Medulla oblongata (tissue), 1 donor: Measurements from ENCODE around the gene SPEN.

Experiments used
- DNase-seq: peaks from one replicate; pipeline ENCODE4 v3.0.0-alpha.2; 2015; ENCODE audit errors: extremely low spot score

SPEN gene

DNA sequence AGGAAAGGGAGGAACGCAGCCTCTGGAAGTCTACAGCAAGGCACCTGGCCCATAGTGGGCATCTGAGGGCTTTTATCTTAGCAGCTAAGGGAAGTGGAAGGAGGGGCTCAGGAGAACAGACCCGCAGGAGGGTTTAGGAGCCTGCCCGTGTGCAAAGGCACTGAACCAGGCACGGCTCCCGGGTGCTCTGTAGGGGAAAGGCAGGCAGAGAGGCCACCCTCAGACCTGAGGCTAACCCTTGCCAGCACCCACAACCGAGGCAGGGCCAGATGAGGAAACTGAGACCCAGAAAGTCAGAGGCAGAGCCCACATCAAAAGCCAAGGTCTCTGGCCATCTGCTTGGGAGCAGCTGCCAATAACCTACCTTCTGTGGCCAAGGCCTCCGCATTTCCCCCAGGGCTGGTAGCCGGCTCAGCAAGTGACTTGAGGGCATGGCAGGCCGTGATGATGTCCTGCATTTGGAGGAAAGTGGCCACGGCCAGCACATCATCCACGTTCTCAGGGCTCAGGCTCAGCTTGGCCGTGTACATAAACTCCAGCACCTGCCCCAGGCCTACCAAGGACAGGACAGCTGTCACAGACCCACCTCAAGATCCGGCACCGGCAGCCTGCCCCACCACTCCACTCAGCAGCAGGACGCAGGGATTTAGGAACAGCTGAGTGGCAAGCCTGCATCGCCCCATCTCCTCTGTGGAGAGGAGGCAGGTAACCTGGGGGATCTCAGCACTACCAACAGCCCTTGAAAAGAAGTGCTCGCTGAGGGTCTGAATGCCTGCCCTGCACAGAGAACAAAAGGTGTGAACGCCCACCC lies 99.3 kb downstream of the SPEN start:
- DNase-seq: no peak

DNA sequence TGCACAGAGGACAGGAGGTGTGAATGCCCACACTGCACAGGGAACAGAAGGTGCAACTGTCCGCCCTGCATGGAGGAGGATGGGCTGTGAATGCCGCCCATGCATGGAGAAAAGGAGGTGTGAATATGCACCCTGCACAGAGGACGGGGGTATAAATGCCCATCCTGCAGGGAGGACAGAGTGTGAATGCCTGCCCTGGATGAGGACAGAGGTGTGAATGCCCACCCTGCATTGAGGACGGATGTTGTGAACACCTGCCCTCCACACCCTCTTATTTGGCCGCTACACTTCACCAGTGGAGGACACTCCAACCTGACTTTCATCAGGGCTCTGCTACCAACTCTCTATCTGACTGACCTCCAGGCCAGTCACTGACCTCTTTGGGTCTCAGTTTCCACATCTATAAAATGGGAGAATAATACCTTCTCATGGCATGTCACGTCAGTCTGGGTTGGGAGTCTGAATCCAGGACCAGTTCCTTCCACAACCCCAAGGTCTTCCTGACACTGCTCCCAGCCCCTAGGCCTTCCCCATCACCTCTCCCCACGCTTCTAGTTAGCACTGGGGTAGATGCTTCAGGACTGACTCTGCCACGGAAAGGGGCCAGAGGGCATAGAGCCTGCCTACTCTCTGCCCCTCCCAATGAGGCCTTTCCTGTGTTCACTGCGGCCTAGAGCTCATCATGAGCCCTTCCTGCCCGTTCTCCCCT lies 100.0 kb downstream of the SPEN start:
- DNase-seq: no peak

DNA sequence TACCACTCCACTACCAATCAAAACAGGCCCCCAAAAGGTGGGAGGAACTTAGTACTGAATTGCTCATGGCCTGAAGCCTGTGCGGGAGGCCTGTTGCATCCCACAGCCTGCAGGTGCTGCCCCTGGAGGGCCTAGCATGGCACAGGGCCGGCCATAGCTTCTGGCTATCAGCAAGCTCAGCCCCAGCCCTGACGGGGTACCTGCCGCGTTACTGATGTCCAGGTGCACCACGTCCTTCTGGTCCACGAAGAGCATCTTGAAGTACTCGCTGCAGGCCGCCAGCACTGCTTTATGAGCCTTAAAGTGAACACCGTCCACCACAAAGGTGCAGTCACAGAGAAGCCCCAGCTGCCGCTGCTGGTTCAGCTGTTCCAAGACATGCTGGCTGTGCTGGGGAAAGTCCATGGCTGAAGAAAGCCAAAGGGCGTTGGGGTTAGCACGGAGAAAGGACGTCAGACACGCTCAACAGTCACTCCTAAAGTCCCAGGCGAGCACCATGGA lies 100.6 kb downstream of the SPEN start:
- DNase-seq: no peak

DNA sequence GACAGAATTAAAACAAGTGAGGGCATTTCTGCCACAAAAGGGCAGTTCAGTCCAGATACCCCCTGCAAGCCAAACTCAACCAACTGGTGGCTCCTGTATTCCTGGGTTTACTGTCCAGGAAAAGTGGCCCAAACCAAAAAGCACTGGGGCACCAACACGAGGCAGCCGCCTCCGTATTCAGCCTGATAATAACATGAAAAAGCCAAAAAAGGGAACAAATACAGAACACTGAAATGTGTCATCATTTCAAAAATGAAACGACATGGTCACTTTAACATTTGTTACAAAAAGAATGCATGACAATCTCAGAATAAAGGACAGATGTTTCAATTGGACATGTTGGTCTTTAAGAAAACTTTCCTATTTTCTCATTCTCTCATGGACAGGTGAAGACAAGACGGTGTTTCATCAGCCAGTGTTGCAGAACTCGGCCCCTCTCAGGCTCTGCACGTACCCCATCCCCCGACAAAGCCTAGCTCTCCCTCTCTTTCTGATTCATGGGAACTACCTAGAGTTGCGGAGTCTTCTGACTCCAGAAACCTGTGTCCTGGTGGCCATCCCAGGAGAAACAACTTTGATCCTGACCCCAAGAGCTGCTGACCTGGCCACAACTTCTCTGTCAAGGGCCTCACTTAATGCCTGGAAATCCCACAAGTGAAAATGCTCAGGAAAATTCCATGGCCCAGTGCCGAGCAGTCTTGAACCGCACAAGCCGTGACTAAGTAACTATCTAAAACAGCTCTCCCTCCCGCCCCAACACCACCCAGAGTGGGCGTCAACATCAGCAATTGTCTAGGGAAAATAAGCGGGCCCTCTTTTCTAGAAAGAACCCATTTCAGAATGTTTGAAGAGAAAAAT lies 101.3 kb downstream of the SPEN start:
- DNase-seq: no peak

DNA sequence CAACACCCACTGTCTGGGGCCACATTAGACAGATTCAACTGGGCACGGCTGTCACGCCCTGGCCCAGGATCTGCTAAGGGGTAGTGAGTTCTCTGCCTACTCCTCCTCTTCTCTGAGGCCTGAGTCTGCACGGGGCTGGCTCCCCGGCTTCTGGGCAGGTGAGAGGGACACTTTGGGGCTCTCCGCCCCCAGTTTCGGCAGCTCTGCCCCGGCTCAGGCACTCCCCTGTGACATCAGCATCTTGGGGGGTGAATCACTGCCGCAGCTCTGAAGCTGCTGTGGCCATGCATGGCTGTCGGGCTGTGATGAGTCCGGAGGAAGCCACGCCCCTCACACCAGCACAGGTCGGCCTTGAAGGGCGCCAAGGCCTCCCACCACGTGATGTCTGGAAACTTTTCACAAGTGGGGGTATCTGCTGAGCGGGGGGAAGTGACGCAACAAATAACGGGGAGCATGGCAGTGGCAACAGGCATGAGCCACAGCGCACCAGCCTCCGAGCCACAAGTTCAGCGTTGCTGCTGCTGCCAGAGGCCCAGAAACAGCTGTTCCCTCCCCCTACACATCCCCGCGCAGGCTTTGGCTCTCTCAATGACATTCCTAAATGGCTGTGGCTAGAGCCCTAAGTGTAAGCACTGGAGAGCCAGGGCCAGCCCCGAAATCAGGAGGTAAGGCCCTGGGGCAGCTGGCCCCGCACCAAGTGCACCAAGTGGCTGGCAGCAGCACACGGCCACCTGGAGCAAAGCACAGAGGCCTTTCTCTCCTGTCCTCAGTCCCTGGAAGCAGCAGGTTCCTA lies 102.1 kb downstream of the SPEN start:
- peak; percentile 60 for DNase-seq

DNA sequence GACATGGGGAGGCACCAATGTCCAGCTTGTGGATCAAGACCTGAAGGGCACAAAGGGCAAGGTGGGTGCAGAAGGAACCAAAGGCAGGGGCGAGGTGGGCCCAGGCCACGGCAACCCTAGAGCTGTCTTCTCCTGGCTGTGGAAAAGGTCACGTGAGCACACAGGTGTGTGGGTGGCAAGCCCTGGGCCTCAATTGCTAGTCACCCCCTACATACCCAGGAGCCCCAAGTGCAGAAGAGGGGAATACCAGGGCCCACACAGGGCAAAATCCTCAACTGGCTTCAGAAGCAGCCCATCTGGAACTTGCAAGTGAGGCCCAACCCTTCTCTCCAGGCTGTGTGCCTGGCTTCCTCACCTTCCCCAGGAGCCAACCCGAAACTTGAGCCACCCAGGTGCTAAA lies 102.8 kb downstream of the SPEN start:
- DNase-seq: no peak

DNA sequence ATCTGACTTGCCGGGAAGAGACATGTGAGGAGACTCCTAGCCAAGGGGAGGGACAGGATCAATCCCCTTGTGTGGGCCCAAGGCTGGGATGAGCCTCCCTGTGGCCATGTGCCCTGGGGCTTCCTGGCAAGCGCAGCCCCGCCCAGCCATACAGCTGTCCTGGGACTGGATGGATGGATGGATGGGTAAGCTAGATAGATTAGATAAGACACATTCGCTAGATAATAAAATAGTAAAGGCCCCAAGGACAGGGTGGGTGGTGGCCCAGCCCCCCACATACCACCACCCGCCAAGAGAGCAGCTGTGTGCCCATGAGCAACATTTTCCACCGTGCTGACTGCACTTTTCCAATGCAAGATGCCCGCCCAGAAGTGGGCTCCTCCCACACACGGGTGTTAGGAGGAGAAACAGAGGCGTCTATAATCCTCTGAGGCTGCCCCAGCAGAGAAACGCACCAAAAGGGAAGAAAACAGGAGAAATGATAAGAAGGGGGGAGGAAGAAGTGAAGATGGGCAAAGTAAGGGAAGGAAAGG lies 103.3 kb downstream of the SPEN start:
- DNase-seq: no peak

DNA sequence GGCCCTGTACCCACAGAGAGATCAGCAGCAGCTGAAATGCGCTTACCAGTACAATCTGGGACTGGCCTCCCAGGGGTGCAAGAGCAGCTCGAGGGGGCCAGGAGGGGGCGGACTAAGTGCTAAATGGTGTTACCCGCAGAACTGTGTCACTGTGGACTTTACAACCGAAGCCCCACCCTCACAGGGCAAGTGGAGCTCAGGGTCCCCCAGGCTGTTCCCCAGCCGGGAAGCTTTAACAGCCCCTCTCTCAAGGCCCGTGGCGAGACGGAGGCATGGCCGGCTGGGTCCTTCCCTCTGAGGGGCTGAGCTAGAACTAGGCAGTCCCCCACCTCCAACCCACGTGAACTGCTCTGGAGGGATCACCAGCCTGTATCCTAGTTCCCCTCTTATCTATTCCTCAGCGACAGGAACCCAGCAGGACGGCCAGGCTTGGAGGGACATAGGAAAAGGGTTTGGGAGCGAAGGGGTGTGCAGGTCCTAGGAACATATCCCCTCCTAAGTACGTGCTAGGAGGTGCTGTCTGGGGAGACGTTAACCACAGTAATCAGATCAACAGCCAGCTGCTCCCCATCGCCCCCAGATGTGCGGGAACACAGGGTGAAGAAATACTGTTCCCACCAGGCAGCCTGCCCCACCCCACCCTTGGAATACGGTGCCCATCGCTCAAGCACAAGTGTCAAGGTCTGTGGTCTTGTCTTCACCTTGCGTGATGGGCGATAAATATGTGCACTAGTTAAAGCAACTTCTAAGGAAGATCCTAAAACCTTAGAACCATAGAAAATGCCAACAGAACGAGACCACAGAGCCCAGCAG lies 104.0 kb downstream of the SPEN start:
- no peak for DNase-seq

DNA sequence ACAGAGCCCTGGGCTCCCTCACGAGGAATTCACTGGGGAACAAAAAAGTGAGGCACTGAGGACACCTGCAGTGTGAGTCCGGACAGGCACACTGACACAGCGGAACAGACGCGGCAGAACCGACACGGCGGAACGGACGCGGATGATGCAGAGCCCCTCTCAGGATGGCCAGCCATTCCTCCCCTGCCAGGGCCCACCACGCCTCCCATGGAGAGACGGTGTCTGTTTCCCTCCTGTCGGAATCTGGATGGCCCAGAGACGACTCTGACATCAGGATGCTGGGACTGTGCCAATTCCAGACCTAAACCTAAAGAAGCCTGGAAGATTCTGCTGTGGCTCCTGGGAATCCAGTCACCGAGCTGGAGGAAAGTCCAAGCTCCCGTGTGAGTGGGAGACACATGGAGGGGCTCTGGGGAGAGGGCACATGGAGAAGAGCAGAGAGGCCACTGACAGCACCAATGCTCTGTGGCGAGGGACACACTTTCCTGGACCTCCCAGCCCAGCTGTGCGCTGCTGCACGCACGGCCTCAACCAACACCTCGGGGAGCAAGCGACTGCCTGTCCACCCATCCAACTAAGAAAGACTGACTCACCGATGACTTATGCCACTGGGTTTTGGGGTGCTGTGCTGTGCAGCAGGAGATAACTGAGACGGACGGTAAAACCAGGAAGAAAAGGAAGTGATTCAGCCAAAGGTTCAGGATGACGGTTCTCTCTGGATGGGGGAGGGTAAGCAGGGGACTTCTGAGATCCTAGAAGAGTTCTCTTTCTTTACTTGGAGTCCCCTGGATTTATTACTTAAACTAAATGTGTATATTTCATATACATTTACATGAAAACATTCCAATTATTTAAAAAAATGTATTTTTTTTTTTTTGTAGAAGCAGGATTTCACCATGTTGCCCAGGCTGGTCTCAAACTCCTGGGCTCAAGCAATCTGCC lies 105.1 kb downstream of the SPEN start:
- no peak for DNase-seq

DNA sequence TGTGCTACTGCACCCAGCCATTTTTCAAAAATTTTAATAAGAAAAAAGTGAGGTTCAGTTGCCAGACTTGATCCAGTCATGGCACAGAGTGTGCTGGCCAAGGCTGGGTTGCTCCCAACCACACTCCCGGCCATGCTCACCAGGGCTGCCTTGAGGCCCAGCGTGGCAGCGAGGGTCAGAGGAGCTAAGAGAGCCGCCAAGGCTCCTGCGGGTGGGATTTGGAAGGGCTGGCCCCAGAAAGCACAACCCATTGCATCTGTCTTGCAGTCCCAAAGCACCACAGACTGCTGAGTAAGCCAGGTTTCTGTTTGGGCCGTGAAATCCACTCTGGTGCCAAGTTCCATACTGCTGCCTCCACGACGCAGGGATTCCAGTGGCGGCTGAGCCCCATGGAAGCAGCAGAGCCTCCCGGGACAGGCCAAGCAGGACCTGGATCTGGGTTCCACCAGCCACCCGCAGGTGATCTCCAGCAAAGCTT lies 105.8 kb downstream of the SPEN start:
- no peak for DNase-seq

DNA sequence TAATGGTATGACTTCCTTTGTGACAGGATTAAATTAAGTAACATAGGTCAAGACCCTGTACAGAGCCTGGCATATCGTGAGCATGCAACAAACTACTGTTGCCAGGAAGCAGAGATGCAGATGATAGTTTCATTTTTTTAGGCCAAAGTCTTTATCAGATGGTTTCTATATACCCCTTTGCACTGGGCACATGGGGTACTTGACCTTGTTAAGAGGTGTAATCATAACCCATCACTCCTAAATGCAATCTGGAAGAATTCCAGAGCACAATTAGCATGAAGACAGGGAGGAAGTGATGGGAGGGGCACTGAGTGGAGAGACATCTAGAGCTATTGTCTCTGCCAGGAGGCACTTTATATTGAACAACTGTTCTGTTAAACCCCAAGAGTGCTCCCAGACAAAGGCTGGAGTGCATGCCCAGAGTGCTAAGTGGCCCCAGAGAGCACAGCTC lies 106.3 kb downstream of the SPEN start:
- peak; percentile 45 for DNase-seq

DNA sequence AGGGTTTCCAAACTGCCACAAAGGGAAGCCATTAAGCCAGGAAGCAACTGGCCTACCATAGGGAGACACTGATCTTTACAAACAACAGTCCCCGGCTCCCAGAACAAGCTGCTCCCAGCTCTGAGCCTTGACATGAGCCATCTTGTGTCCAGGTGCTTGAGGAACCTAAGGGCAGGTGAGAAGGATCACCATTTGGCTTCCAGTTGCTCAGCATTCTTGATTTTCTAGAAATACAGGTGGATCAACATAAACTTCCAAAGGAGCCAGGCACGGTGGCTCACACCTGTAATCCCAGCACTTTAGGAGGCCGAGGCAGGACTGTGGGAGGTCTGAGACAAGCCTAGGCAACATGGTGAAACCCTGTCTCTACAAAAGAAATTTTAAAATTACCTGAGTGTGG lies 106.8 kb downstream of the SPEN start:
- DNase-seq: no peak

DNA sequence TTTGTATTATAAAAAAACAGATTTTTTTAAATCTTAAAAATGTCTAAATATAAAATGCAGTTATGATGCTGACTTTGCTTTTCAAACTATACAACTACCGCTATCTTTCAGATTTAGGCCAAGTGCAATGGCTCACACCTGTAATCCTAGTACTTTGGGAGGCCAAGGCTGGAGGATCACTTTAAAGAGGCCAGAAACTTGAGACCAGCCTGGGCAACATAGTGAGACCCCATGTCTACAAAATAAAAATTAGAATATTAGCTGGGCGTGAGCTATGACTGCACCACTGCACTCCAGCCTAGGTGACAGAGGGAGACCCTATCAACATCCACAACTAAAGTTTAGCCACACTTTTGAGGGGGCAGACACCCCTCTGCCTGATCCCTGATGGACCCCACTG lies 108.0 kb downstream of the SPEN start:
- no peak for DNase-seq

DNA sequence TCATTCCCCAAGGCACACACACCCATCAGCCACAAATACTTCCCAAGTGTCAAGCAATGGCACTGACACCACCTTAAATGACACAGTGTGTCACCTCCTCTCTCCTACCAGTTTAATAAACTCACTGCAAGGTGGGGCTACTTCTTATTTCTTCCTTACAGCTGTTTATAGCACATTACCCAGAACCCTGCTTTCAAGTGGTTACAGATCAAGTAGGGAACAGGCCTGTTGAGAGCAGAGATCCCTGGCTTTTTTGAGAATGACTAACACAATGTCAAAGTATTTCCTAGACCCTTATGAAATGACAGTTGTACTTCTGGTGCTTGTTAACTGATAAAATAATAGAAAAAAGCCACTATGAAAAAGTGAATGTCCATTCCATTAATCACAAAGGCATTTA lies 108.6 kb downstream of the SPEN start:
- DNase-seq: no peak

DNA sequence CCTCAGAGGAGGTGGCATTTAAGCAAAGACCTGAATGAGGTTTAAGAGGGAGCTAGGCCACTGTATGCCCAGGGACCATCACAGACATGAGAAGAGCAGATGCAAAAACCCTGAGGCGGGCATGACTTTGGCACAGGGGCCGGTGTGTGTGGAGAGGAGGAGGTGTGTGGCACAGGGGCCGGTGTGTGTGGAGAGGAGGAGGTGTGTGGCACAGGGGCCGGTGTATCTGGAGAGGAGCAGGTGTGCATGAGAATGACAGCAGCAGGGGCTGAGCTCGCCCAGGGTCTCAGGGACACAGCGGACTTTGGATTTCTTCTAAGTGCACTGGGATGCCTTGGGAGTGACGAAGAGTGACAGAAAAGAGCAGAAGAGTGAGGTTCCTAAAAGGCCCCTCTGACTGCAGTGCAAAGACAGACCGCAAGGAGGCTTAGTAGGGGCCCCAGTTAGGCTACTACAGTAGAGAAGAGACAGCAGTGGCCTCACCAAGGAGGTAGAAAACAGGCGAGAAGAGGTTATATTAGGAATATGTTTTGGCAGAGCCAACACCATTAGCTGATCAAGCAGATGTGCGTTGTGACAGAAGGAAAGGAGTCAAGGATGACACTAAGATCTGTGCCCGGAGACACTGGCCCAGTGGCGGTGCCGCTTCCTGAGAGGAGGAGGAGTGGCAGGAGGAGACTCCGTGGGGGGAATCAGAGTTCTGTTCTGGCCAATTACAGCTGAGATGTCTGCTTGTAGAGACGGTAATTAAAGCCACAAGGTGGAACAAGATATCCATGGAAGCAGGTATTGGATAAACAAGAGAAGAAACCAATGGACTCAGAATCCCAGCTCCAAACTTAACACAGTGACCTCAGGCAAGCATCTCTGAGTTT lies 110.0 kb downstream of the SPEN start:
- DNase-seq: no peak

DNA sequence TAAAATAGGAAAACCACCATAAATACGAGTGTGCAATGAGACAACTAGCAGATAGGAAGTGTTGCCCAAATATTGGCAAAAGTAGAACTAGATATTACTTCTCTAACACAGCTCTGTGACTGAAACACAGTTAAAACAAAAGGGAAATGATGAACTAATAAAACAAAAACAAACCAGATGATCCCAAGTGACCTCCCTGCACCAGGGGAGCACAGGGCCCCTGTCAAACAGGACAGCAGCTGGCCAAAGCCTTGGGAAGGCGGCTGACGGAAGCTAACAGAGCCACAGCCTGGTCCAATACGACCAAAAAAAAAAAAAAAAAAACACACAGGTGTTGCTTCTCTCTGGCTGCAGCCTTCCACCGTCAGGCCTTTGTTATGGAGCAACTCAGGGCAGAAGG lies 110.6 kb downstream of the SPEN start:
- no peak for DNase-seq

DNA sequence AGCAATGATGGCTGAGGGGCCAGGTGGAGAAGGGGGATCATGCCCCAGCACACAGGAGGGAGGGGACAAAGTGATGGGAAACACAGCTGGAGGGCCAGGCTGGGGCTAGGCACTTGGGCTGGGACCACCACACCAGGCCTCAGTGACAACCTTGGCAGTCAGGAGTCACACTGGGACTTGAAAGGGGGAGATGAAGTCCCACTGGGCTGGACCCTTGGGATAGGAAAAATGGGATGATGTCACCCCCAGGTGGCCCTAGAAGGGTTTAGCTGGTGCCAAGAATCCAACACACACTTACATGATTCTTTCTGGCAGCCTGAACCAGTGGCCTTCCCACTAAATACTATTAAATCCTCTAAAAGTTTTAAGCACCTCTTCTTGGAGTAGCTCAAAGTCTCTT lies 111.3 kb downstream of the SPEN start:
- no peak for DNase-seq

DNA sequence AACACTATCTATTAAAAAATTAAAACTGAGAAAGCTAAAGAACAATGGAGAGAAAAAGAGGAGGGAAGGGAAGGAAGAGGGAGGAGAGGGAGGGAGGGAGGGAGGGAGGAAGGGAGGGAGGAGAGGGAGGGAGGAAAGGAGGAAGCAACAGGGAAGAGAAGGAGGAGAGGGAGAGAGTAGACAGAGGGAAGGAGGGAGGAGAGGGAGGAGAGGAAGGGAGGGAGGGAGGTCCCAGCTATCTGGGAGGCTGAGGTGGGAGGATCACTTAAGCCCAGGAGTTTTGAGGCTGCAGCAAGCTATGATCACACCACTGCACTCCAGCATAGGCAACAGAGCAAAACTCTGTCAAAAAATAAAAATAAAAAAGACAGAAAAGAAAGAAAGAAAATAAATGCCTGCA lies 111.9 kb downstream of the SPEN start:
- DNase-seq: no peak
